GM18520 (cell line): ENCODE results near the gene MRLN.

Experiments used
- ATAC-seq: cut with Tn5 transposase; IDR thresholded peaks from one replicate; pipeline ENCODE4 v1.9.1; 2021; ENCODE audit not compliant: unreplicated experiment

MRLN gene

DNA sequence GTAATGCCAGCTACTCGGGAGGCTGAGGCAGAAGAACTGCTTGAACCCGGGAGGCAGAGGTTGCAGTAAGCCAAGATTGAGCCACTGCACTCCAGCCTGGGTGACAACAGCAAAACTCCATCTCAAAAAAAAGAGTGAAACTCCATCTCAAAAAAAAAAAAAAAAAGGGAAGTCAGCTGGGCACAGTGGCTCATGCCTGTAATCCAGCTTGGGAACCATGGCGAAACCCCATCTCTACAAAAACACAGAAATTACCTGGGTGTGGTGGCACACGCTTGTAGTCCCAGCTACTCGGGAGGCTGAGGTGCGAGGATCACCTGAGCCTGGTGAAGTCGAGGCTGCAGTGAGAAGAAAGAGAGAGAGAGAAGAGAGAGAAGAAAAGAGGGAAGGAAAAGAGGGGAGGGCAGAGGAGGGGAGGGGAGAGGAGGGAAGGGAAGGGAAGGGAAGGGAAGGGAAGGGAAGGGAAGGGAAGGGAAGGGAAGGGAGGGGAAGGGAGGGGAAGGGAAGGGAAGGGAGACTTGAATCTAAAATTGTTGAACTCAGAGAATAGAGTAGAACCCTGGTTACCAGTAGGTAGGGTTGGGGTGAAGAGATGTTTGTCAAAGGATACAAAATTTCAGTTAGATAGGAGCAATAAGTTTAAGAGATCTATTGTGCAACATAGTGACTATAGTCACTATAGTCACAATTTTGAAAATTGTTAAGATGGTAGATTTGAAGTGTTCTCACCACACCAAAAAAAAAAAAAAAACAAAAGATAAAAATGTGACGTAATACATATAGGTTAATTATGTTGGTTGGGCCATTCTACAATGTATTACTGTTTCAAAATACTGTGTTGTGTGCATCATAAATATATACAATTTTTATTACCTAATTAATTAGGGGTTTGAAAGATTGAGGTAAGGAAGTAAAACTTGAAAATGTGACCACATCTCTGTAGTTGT is 46.1 kb downstream of the MRLN start:
- no peak for ATAC-seq

- no peak for ATAC-seq
Measured at GRCh38 chr10:59705931-59706330, 47.3 kb downstream of the MRLN start.

- no peak for ATAC-seq
Measured at GRCh38 chr10:59704630-59705029, 48.6 kb downstream of the MRLN start.

- ATAC-seq: no peak
Measured at GRCh38 chr10:59702347-59702746, 50.9 kb downstream of the MRLN start.

GRCh38 chr10:59700709-59701108 is 52.5 kb downstream of the MRLN start:
- ATAC-seq: no peak

DNA sequence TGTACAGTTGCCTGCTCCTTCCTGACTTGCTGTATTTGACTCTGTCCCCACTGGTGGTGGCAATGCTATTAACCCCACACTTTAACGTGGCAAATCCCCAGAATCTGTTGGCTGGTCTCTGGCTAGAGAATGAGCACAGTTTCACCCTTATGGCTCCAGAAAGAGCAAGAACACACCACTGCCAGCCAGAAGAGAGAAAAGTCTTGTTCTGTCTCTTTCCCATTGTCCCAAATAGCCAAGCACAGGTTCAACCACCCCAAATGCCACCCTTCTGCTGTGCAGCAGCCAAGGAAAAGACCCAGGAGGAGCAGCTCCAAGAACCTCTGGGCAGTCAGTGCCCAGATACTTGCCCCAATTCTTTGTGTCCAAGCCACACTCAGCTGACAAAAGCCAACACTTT is 54.9 kb downstream of the MRLN start:
- ATAC-seq: no peak

DNA sequence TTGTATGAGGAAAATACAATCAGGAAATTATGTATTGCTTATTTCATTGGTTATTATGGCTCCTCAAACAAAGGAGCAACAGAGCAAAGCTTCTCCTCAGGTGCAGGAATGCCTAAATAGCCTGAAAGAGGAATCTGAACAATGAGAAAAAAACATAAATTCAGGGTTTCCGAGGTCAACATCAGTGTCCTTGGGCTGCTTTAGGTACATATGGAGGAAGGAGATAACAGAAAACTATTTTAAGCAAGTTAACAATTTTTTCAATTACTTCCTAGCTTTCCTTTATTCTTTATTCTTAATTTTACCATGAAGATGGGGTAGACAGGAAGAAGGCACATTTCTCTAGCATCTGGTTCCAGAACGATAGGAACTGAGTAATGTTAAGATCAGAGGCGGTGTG is 57.6 kb downstream of the MRLN start:
- ATAC-seq: no peak

DNA sequence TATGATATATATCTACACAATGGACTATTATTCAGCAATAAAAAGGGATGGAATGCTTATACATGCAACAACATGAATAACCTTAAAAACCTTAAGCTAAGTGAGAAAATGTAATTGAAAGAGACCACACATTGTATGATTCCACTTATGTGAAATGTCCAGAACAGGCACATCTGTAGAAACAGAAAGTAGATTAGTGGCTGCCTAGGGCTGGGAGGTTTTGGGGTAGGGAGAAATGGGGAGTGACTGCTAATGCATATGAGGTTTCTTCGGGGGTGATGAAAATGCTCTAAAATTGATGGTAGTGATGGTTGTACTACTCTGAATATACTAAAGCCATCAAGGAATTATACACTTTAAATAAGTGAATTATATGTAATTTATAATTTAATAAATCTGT is 58.3 kb downstream of the MRLN start:
- ATAC-seq: no peak

- no peak for ATAC-seq
Measured at GRCh38 chr10:59692113-59692512, 61.1 kb downstream of the MRLN start.

DNA sequence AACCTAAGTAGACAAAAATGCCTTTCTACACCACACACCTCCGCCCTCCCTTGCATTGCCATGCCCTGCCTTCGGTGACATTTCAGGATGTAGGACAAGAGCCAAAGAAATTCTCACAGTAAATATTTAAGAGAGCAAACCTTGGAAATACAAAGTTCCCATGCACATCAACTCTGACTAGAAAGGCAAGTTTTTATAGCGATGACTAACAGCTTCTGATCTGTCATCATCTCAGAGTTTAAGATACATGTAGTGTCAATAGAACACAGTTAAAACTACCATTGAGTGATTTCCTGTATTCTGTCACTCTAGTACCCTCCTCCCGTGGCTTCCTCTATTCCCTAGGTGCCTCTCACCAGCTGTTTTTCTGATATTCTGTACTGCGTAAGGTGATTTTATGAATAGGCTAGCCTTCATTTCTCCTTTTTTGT is 64.3 kb downstream of the MRLN start:
- ATAC-seq: no peak

DNA sequence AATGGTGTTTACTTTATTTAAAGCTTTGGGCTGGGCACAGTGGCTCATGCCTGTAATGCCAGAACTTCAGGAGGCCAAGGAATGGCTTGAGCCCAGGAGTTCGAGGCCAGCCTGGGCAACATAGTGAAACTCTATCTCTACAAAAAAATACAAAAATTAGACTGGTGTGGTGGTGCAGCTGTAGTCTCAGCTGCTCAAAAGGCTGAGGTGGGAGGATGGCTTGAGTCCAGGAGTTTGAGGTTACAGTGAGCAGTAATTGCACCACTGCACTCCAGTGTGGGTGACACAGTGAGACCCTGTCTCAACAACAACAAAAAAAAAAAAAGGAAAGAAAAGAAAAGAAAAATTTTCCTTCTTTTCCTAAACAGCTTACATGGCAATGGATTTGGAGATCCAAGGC is 65.6 kb downstream of the MRLN start:
- no peak for ATAC-seq
